Neural cell (in vitro differentiated cells): ENCODE data around the gene MAGI1. TPM values are rescaled to one million over a fixed set of nuclear protein-coding genes. Genes with fewer than 3 reads are reported as not detected.
A peak's percentile ranks its signal among the peaks of the same experiment; 100 is the strongest.

Source experiments
- H2AFZ ChIP-seq: fragments of 200-600, 300-800 bp; sonication (generic), shearing (Covaris generic); 2 replicates; pipeline ENCODE4 v1.6.0; 2014; ENCODE audit warnings: low read depth, mild to moderate bottlenecking, antibody characterized with exemption, low read length, moderate library complexity
- H3F3A ChIP-seq: fragments of 200-600 bp; shearing (Covaris generic); 2 replicates; pipeline ENCODE4 v1.6.1; 2016; ENCODE audit warnings: mild to moderate bottlenecking, moderate library complexity, mixed read lengths, antibody characterized with exemption, low read length; ENCODE audit not compliant: insufficient read depth, poor library complexity, severe bottlenecking
- H3K27ac ChIP-seq: fragments of 200-600, 300-800 bp; sonication (generic), shearing (Covaris generic); 2 replicates; pipeline ENCODE4 v1.5.1; 2014; ENCODE audit warnings: mild to moderate bottlenecking, low read length, moderate library complexity
- H3K27me3 ChIP-seq: fragments of 300-800, 200-600 bp; sonication (generic), shearing (Covaris generic); 2 replicates; pipeline ENCODE4 v1.6.0; 2014; ENCODE audit warnings: mild to moderate bottlenecking, low read depth, low read length, moderate library complexity; ENCODE audit not compliant: insufficient read depth
- H3K36me3 ChIP-seq: fragments of 300-800, 200-600 bp; sonication (generic), shearing (Covaris generic); 2 replicates; pipeline ENCODE4 v1.5.1; 2014; ENCODE audit warnings: mild to moderate bottlenecking, antibody characterized with exemption, low read length, moderate library complexity; ENCODE audit not compliant: insufficient read depth
- H3K4me2 ChIP-seq: fragments of 300-800, 200-600 bp; sonication (generic), shearing (Covaris generic); 2 replicates; pipeline ENCODE4 v1.6.0; 2014; ENCODE audit warnings: mild to moderate bottlenecking, low read length
- H3K4me3 ChIP-seq: fragments of 300-800, 200-600 bp; sonication (generic), shearing (Covaris generic); 2 replicates; pipeline ENCODE4 v1.5.1; 2014; ENCODE audit warnings: mild to moderate bottlenecking, low read length, moderate library complexity
- H3K79me2 ChIP-seq: fragments of 200-600 bp; shearing (Covaris generic); replicated peaks from 2 replicates; pipeline ENCODE4 v1.6.0; 2014; ENCODE audit warnings: mild to moderate bottlenecking, low read length, moderate library complexity; ENCODE audit not compliant: insufficient read depth
- H3K9ac ChIP-seq: fragments of 300-800, 200-600 bp; sonication (generic), shearing (Covaris generic); 2 replicates; pipeline ENCODE4 v1.6.1; 2016; ENCODE audit warnings: mild to moderate bottlenecking, low read length, mixed read lengths
- H3K9me2 ChIP-seq: fragments of 200-600 bp; shearing (Covaris generic); 2 replicates; pipeline ENCODE4 v1.6.1; 2016; ENCODE audit warnings: mild to moderate bottlenecking, low read length, mixed read lengths; ENCODE audit not compliant: insufficient read depth
- H3K9me3 ChIP-seq: fragments of 200-600, 300-800 bp; sonication (generic), shearing (Covaris generic); 2 replicates; pipeline ENCODE4 v1.6.1; 2016; ENCODE audit warnings: mild to moderate bottlenecking, mixed run types, low read length, moderate library complexity, mixed read lengths
- H4K20me1 ChIP-seq: fragments of 200-600 bp; shearing (Covaris generic); 2 replicates; pipeline ENCODE4 v1.6.1; 2016; ENCODE audit warnings: mild to moderate bottlenecking, mixed run types; ENCODE audit not compliant: insufficient read depth
- CTCF ChIP-seq: fragments of 450-650 bp; IDR thresholded peaks from 2 replicates; pipeline ENCODE4 v1.5.1; 2014; ENCODE audit warnings: antibody characterized with exemption, mild to moderate bottlenecking, moderate library complexity; ENCODE audit not compliant: poor library complexity, severe bottlenecking
- EP300 ChIP-seq: fragments of 450-650 bp; conservative IDR thresholded peaks from 2 replicates; pipeline ENCODE4 v1.6.1; 2014; ENCODE audit warnings: antibody characterized with exemption, mild to moderate bottlenecking, moderate library complexity; ENCODE audit not compliant: poor library complexity, severe bottlenecking
- EZH2 ChIP-seq: fragments of 200-600, 300-800 bp; shearing (Covaris generic), sonication (generic); IDR thresholded peaks from 2 replicates; pipeline ENCODE4 v1.6.1; 2014; ENCODE audit warnings: antibody characterized with exemption, low read length, borderline replicate concordance, mild to moderate bottlenecking; ENCODE audit not compliant: insufficient read depth, poor library complexity, severe bottlenecking
- POLR2AphosphoS5 ChIP-seq: IDR thresholded peaks from 2 replicates; pipeline ENCODE4 v1.6.1; 2012
- RAD21 ChIP-seq: fragments of 450-650 bp; conservative IDR thresholded peaks from 2 replicates; pipeline ENCODE4 v1.6.1; 2014; ENCODE audit warnings: antibody characterized with exemption, mild to moderate bottlenecking, moderate library complexity
- SMC3 ChIP-seq: fragments of 450-650 bp; conservative IDR thresholded peaks from 2 replicates; pipeline ENCODE4 v1.6.1; 2014; ENCODE audit warnings: antibody characterized with exemption, mild to moderate bottlenecking, moderate library complexity; ENCODE audit not compliant: poor library complexity
- TAF1 ChIP-seq: IDR thresholded peaks from 2 replicates; pipeline ENCODE4 v1.6.1; 2012; ENCODE audit warnings: low read depth
- polyA plus RNA-seq: library from polyadenylated mRNA; depleted of rRNA; stranded (reverse); fragments of >200 nt; gene quantifications from 2 replicates; pipeline ENCODE4 v1.2.3, GENCODE V29; 2014
- TF ChIP-seq, protein P1 (sequence below): IDR thresholded peaks from 2 replicates; pipeline ENCODE4 v1.6.1; 2012; ENCODE audit warnings: borderline replicate concordance

The MAGI1 gene
- polyA plus RNA-seq, 1 donor from 2014 or later = 44.7 TPM

DNA sequence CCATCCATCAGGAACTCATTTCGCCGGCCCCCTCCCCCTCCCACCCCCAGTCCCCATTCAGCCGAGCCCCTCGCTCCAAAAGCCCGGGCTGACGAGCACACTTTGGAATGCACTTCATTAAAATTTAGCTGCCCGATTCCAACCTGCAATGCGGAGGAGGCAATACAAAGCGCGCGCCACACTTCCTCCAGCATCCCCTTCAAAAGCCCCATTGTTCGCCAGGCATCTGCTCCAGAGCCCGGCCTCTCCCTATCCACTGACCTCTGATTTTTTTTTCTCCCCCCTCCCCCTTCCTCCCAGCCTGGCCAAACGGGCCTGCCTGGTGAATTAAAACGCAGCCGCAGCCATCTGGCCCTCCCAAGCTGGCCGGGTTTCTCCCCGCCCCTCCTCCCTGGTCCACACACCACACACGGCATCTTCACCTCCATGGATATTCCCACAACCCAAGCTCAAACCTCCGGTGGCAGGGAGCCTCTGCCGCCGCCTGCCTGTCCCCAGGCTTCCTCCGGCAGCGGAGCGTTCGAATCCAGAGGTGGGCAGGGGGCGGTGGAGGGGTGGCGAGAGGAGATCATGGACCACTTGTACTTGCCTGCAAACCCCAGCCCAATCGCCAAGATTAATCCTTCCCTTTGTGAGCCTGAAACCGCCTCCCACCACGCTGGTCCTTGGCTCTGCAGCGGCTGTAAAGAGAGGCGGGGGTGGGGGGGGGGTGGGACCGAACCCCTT lies 441.3 kb downstream of the MAGI1 start:
- Histone ChIP-seq H3K27ac (peak overlapping the region; percentile 95), H3K4me2 (peak overlapping the region; percentile 46), H3K36me3 (no peaks in the 10 kb centered on the region), H3K27me3 (no peaks in the 10 kb centered on the region), H3K9me3 (no peaks in the 10 kb centered on the region), H3K9ac (peak overlapping the region; percentile 98), H3F3A (peaks cover 6% of the 10 kb centered on the region), H3K79me2 (peaks cover 42% of the 10 kb centered on the region), H2AFZ (peak overlapping the region; percentile 93), H4K20me1 (no peaks in the 10 kb centered on the region), H3K9me2 (no peaks in the 10 kb centered on the region), H3K4me3 (peak overlapping the region; percentile 72)
- TF ChIP-seq, protein P1, sequence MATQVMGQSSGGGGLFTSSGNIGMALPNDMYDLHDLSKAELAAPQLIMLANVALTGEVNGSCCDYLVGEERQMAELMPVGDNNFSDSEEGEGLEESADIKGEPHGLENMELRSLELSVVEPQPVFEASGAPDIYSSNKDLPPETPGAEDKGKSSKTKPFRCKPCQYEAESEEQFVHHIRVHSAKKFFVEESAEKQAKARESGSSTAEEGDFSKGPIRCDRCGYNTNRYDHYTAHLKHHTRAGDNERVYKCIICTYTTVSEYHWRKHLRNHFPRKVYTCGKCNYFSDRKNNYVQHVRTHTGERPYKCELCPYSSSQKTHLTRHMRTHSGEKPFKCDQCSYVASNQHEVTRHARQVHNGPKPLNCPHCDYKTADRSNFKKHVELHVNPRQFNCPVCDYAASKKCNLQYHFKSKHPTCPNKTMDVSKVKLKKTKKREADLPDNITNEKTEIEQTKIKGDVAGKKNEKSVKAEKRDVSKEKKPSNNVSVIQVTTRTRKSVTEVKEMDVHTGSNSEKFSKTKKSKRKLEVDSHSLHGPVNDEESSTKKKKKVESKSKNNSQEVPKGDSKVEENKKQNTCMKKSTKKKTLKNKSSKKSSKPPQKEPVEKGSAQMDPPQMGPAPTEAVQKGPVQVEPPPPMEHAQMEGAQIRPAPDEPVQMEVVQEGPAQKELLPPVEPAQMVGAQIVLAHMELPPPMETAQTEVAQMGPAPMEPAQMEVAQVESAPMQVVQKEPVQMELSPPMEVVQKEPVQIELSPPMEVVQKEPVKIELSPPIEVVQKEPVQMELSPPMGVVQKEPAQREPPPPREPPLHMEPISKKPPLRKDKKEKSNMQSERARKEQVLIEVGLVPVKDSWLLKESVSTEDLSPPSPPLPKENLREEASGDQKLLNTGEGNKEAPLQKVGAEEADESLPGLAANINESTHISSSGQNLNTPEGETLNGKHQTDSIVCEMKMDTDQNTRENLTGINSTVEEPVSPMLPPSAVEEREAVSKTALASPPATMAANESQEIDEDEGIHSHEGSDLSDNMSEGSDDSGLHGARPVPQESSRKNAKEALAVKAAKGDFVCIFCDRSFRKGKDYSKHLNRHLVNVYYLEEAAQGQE = peak; percentile 90
- TF ChIP-seq RAD21 = no peak
- peak; percentile 38 for TF ChIP-seq SMC3
- TF ChIP-seq POLR2AphosphoS5 = no peak
- peak; percentile 67 for TF ChIP-seq TAF1
- no peak for TF ChIP-seq EZH2
- TF ChIP-seq CTCF = peak; percentile 19

- Histone ChIP-seq H3K36me3 (no peaks in the 10 kb centered on the region), H3K4me3 (peak overlapping the region; percentile 72), H3F3A (peaks cover 6% of the 10 kb centered on the region), H3K27me3 (no peaks in the 10 kb centered on the region), H4K20me1 (no peaks in the 10 kb centered on the region), H3K9ac (peak overlapping the region; percentile 98), H2AFZ (peak overlapping the region; percentile 47), H3K4me2 (peak overlapping the region; percentile 77), H3K9me3 (no peaks in the 10 kb centered on the region), H3K27ac (peak overlapping the region; percentile 95), H3K9me2 (no peaks in the 10 kb centered on the region), H3K79me2 (peaks cover 49% of the 10 kb centered on the region)
- no peak for TF ChIP-seq EP300
- peak; percentile 69 for TF ChIP-seq POLR2AphosphoS5
- TF ChIP-seq SMC3 = peak; percentile 17
- no peak for TF ChIP-seq TAF1
- no peak for TF ChIP-seq EZH2
These were observed 442.0 kb downstream of the MAGI1 start for GRCh38 chr3:65596571-65597225.
